ENCODE data around the gene TRRAP.

The TRRAP gene

DNA sequence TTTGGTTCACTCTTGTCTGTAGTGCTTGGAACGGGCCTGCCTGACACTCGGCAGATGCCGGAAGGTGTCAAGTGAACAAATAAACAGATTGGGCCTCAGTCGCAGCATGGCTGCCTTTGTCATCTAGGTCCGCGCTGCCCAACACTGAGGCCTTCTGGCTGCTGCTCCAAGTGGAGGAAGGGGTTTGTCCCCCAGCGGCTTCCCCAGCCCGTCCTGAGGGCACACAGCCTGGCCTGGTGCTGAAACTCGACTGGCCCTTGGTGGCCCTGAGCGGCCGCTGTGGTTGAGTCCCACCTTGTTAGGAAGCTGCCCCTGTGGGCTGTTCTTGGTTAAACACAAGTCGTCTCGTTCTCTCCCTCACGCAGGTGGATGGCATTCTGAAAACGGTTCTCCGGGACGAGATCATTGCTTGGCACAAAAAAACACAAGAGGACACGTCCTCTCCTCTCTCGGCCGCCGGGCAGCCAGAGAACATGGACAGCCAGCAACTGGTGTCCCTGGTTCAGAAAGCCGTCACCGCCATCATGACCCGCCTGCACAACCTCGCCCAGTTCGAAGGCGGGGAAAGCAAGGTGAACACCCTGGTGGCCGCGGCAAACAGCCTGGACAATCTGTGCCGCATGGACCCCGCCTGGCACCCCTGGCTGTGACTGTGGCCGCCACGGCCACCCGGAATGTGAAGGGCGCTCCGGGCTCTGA is 133.5 kb downstream of the TRRAP start:
- no peak for DNase-seq

DNA sequence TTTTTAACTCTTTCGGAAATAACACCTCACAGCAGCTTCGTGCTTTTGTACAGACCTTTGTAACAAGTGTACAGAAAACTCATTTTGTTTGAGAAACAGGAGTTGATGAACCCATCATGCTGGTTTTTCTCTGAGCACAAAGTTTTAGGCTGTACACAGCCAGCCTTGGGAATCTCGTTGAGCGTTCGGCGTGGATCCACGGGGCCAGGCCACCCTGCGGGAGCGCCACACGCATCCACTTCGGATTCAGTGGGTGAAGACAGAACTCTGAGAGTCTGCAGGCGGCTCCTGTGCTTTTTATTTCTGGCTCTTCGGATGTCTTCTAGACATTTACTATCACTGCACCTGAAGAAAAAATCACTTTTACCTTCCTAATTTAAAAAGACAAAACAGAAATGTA is 134.4 kb downstream of the TRRAP start:
- no peak for DNase-seq

GRCh38 chr7:99013266-99014112 is 135.2 kb downstream of the TRRAP start:
- DNase-seq, result no peak

DNA sequence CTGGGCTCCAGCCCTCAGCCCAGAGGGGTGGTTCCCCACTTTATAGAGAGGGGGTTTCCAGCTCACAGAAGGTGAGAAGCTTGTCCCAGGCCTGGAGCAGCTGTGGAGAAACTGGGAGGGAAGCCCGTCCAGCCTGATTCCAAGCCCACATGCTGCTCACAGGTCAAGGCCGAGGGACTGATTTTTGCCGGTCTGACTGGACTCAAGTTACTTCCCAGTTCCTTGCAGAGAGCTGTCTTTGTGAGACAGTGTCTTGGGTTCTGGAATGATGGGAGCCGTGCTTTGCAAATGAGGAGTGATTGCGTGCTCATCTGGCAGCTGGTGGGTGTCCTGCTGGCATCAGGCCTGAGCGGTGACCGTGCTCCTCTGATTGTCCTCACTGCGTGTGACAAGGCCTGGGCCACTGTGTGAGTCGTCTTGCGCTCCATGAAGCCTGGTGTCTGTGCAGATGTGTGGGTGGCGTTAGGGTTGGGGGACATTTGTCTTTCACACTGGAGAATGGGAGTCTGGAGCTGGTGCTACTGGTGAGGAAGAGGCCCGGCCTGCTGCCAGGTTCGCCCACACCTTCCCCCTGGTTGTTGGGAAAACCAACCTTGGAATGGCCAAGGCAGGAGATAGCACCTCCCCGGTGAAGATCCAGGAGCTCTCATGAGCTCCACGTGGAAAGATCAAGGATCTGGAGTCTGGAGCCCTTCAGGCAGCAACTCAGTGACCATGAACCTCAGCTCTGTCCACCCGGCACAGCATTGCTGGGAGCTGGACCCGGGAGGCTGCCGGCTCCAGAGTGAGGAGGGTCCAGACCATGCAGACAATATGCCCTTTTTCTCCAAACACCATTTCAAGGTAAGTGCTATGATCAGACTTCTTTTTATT is 136.0 kb downstream of the TRRAP start:
- no peak for DNase-seq

DNA sequence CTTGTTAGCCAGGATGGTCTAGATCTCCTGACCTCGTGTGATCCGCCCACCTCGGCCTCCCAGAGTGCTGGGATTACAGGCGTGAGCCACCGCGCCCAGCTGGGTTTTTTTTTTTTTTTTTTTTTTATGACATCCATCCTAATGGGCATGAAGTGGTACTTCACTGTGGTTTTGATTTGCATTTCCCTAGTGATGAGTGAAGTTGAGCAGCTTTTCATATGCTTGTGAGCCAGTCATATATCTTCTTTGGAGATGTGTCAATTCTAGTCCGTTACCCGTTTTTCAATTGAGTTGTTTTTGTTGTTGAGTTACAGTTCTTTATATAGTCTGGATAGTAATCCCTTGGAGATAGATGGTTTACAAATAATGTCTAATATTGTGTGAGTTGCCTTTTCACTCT is 137.9 kb downstream of the TRRAP start:
- no peak for DNase-seq

GRCh38 chr7:99019523-99020412 is 141.4 kb downstream of the TRRAP start:
- DNase-seq, result no peak

- no peak for DNase-seq
Observed at GRCh38 chr7:99020413-99020715, 142.0 kb downstream of the TRRAP start.

DNA sequence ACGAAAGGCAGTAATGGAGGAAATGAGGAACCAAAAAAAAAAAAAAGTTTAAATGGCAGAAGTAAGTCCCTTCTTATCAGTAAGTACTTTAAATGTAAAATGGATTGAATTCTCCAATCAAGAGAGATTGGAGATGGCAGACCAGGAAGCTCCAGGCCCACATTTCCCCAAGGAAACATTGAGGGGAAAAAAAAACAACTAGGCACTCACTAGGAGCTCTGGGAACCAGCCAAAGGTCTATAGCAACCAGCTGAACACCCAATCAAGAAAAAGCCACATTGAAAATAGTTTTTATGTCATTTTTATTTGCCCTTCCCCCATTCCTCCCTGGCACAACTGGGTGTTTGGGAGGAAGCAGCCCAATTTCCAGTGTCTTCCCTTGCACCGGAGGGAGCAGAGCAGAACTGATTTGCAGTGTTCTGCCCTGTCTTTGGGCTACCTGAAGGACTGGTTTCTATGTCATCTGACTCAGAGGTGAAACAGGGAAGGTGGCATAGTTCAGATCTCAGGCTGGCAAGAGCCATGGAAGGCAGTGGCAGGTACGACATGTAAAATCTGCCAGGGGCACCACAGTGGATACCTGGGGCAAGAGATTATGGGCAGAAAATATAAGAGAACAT is 143.7 kb downstream of the TRRAP start:
- DNase-seq, result no peak

DNA sequence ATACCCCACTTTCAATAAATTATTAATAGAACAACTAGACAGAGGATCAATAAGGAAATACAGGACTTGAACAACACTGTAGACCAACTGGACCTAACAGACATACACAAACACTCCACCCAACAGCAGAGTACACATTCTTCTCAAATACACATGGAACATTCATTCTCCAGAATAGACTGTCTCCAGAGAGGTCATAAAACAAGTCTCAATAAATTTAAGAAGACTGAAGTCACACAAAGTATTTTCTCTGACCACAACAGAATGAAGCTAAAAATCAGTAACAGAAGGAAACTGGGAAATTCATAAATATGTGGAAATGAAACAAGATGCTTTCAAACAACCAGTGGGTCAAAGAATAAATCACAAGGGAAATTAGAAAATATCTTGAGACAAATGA is 145.7 kb downstream of the TRRAP start:
- no peak for DNase-seq

- DNase-seq, result no peak
Observed at GRCh38 chr7:99027241-99027640, 148.9 kb downstream of the TRRAP start.

DNA sequence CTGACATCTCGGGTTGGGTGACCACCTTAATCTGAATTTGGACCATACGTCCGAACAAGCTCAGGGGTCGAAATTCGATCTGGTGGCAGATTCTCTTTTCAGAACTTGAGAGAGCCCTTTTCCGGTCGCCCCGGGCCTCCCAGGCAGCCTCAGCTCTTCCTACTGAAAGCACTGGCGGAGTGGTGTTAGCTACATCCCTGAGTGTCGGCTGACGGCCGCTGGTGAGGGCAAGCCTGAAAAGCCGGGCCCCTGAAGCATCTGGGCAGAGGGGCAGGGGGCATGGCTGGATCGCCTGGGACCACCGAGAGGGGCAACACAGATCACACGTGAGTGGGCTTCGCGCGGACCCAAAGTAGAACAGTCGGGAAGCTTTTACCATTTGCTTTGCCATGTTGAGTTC is 149.5 kb downstream of the TRRAP start:
- DNase-seq, result no peak

DNA sequence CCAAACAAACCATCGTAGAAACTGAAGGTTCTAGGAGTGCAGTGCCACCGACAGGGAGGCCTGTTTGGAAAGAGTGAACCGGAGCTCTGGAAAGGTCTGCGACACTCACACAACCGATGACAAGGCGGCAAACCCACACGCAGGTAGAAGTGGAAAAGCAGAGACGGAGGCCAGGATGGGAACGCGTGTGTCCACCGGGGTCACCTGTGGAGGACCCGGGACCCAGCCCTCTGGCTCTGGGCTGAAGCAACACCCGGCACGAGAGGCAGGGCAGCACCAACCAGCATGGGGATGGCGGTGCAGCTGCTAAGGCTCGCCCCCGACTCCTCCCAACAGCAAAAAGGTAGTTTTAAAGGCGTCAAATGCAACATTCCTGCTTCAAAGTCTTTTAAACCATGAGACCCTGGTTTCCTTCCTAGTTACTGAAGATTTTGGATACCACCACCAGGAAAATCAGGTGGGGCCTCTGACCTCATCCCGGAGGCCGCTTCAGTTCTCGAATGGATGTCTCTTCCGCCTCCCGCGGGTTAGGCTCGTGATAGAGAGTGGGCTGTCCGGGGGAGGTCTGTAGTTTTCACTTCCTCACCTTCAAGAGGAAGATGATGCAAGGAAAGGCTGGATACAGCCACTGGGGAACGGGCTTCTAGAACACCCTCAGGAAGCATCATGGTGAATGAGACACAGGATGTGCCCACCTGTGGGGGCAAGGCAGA is 150.1 kb downstream of the TRRAP start:
- DNase-seq, result no peak

DNA sequence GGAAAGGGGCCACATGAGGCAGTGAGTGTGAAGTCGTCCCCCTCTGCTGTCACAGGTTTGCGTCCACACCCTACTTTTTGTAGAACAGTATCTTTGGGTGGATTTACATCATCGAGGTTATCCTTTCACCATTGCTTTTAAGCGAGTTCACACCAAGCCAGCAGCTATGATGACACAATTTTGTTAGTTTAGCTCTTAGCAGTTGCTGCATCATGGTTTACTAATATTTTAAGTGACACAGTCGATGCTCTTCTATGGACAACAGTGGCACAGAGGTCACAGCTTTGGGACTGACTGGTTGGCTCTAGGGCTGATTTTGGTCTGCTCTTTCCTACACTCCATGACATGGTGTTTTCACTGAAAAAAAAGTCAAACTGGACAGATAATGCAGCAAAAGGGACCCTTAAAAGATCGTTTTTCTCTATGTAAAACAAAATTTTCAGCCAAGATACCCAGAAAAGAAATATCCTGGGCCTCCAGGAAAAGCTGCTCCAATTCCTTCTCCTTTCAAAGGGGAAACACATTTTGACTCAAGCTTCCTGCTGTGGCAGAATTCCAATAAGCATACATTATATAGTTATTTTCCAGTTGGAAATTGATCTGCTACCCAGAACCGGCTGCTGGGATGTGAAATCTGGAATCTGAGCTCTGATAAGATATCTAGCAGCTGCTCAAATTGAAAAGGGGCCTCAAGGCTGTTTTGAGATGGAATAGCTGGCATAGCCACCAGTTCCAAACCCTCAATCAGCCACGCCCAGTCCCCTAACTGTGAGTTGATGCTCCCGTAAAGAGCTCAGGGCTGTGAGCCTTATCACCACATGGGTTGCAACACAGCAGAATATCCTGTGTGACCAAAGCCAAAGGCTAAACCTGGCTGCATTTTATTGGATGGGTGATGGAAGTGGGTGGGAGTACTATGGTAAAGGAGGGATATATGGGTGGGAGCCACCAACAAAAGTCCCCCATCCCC is 151.4 kb downstream of the TRRAP start:
- DNase-seq, result no peak

DNA sequence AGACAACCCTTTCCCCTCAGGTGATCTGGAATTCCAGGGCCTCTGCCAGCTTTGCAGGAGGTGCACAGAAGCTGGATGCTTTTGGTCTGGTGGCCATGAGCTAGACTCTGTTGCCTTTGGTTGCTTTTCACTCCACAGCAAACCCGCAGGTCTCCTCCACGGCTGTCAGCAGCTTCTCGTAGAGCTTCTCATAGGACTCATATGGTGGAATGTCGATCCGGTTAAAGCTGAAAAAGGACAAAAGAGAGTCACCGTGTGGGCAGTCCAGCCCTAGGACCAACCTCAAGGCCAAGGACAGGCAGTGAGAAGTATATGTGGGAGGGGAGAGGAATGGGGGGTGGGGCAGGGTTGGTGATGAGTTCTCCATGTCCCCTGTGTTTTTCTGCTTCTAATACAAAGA is 152.1 kb downstream of the TRRAP start:
- DNase-seq, result no peak

DNA sequence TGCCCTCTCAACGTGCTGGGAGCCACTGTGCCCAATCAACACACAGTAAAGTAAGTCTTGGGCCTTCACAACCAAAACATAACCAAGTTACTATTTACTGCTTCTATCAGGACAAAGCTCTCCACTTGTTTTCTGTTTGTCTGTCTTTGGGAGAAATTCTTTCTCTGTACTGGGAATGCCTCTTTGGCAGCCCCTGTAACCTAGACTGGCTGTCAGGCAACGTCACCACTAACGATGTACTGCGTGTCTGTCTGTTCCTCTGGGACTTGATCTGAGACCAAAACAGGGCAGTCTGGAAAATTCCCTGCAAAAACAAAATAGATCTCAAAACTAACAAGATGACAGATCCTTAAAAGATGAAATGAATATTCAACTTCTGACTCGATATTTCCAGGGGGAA is 152.6 kb downstream of the TRRAP start:
- DNase-seq, result no peak

GRCh38 chr7:99031496-99031895 is 153.2 kb downstream of the TRRAP start:
- no peak for DNase-seq

DNA sequence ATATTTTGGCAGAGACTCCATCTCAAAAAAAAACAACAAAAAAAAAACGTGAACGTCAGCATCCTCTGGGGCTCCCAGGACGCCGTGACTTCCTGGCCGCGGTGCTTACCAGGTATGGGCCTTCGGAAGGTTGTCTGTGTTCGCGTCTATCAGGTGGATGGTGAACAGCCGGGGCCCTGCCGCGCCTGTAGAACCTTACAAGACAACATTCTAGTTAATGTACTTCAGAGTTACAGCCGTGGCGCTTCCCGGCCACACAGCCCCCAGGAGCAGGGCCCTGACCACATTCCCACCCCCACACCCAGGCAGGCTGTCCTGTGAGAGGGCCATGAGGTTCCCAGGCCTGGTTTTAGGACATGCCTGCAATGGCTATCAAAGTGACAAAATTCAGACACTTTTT is 154.6 kb downstream of the TRRAP start:
- DNase-seq, result no peak

- no peak for DNase-seq
Observed at GRCh38 chr7:99033765-99034164, 155.4 kb downstream of the TRRAP start.

DNA sequence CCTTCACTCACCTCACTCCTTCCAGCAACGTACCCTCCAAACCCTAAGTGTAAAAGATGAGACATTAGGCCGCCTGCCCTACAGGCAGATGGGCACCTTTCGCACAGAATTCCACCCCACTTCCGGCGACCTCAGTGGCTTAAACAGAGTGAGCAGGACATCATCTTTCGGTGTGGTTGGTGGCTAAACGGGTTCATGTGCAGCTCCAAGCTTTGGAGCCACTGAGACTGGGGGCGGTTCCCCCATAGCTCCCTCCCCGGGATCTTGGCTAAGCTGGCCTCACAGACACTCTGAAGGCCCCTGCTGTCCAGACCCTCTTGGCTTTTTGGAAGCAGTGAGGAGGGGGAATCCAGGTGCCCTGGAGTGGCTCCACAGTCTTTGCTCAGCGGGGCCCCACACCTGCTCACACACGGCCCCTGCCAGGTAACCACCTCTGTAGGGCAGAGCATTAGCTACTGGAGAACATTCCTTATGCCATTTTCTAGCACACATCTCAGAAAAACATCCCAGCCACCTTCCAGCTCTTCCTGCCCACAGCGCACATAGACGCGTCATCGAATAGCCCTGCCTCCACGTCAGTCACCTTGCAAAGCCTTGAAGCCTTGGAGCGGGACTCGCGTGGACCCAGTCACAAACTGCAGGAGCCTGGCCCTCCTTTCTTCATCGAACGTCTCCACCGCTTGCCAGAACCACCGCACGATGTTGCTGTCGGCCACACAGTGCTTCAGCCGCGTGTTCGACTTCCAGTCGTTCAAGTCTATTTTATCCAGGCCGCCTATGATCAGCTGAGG is 156.8 kb downstream of the TRRAP start:
- DNase-seq, result no peak

Measured in NCI-H526 treated with DMSO at 0.1 percent for 48 hours (cell line).